HepG2 (cell line): ENCODE results near the gene JPT1. TPM values are rescaled to one million over a fixed set of nuclear protein-coding genes. Genes with fewer than 3 reads are reported as not detected.
A peak's percentile ranks its signal among the peaks of the same experiment; 100 is the strongest.

Experiments used
- CBX5 ChIP-seq: sonication (generic); formaldehyde crosslinking; IDR thresholded peaks from 2 replicates; pipeline ENCODE4 v1.4.0; 2020; ENCODE audit warnings: missing genetic modification reagents, borderline replicate concordance
- EED ChIP-seq: sonication (generic); formaldehyde crosslinking; IDR thresholded peaks from 2 replicates; pipeline ENCODE4 v1.5.0; 2020; ENCODE audit warnings: mild to moderate bottlenecking, missing genetic modification reagents
- KLF13 ChIP-seq: sonication (generic); formaldehyde crosslinking; IDR thresholded peaks from 2 replicates; pipeline ENCODE4 v1.4.0; 2020; ENCODE audit warnings: mild to moderate bottlenecking, missing genetic modification reagents
- LCORL ChIP-seq, 2 experiments: fragments of 450-650 bp in 1 of 2; sonication (generic) in 1 of 2; formaldehyde crosslinking in 1 of 2; IDR thresholded peaks; 2 replicates each; pipeline versions ENCODE4 v1.5.0 to v1.6.1; 2017 to 2020; ENCODE audit warnings: antibody characterized with exemption in 1 of 2, missing genetic modification reagents in 1 of 2
- MTA3 ChIP-seq: sonication (generic); formaldehyde crosslinking; IDR thresholded peaks from 2 replicates; pipeline ENCODE4 v1.4.0; 2020; ENCODE audit warnings: missing genetic modification reagents
- MXI1 ChIP-seq: IDR thresholded peaks from 3 replicates; pipeline ENCODE4 v1.6.1; 2012; ENCODE audit warnings: low read depth, low read length, inconsistent platforms, borderline replicate concordance
- RFX5 ChIP-seq: IDR thresholded peaks from 2 replicates; pipeline ENCODE4 v1.6.1; 2011; ENCODE audit warnings: low read depth, low read length, improper control_type of control experiment
- SP4 ChIP-seq: sonication (generic); formaldehyde crosslinking; IDR thresholded peaks from 2 replicates; pipeline ENCODE4 v1.8.1; 2023; ENCODE audit warnings: mild to moderate bottlenecking, missing genetic modification reagents
- SRY ChIP-seq: sonication (generic); formaldehyde crosslinking; IDR thresholded peaks from 2 replicates; pipeline ENCODE4 v1.8.0; 2022; ENCODE audit warnings: mild to moderate bottlenecking, missing genetic modification reagents
- U2AF2 ChIP-seq: fragments of 200-400 bp; formaldehyde crosslinking; IDR thresholded peaks from 2 replicates; pipeline ENCODE4 v1.6.1; 2017; ENCODE audit warnings: low read depth, mild to moderate bottlenecking, low read length
- ZBTB21 ChIP-seq: sonication (generic); formaldehyde crosslinking; IDR thresholded peaks from 2 replicates; pipeline ENCODE4 v1.4.0; 2020; ENCODE audit warnings: missing genetic modification reagents
- ZBTB38 ChIP-seq: sonication (generic); formaldehyde crosslinking; IDR thresholded peaks from 2 replicates; pipeline ENCODE4 v1.5.1; 2020; ENCODE audit warnings: mild to moderate bottlenecking, missing genetic modification reagents
- ZNF337 ChIP-seq: sonication (generic); formaldehyde crosslinking; IDR thresholded peaks from 2 replicates; pipeline ENCODE4 v1.5.1; 2020; ENCODE audit warnings: missing genetic modification reagents, low read depth, mild to moderate bottlenecking, borderline replicate concordance
- ZNF709 ChIP-seq: sonication (generic); formaldehyde crosslinking; IDR thresholded peaks from 2 replicates; pipeline ENCODE4 v1.5.0; 2020; ENCODE audit warnings: mild to moderate bottlenecking, missing genetic modification reagents
- polyA plus RNA-seq, 8 experiments: library from polyadenylated mRNA; depleted of rRNA in 3 of 8; stranded (reverse) in 7 of 8; unstranded in 1 of 8; fragments of >200 nt; fragmentation: Illumina TruSeq in 4 of 8; extraction: Trizol in 4 of 8; gene quantifications; 2 replicates each; pipeline versions ENCODE4 v1.2.1 to v1.2.3, GENCODE V29; 2011 to 2016; ENCODE audit warnings: low read depth in 4 of 8, missing spikeins in 1 of 8, mixed read lengths in 1 of 8; ENCODE audit not compliant: insufficient read depth in 1 of 8
- total RNA-seq, 5 experiments: library from RNA; depleted of rRNA; stranded (reverse); fragments of >200 nt; fragmentation: Illumina TruSeq; extraction: Trizol; gene quantifications; 2 replicates each; pipeline ENCODE4 v1.2.3, GENCODE V29; 2016; ENCODE audit warnings: low read depth in 1 of 5
- TF ChIP-seq, protein P1 (sequence below), 2 experiments: fragments of 450-650 bp in 1 of 2; sonication (generic) in 1 of 2; formaldehyde crosslinking; IDR thresholded peaks; 2 replicates each; pipeline versions ENCODE4 v1.5.0 to v1.8.0; 2020 to 2022; ENCODE audit warnings: mild to moderate bottlenecking in 1 of 2, missing genetic modification reagents in 1 of 2
- TF ChIP-seq, protein P2 (sequence below): sonication (generic); formaldehyde crosslinking; IDR thresholded peaks from 2 replicates; pipeline ENCODE4 v1.4.0; 2020; ENCODE audit warnings: mild to moderate bottlenecking, low read depth, missing genetic modification reagents
- TF ChIP-seq, protein P3 (sequence below): sonication (generic); formaldehyde crosslinking; IDR thresholded peaks from 2 replicates; pipeline ENCODE4 v1.5.1; 2020; ENCODE audit warnings: mild to moderate bottlenecking, moderate library complexity, missing genetic modification reagents
- TF ChIP-seq, protein P4 (sequence below): sonication (generic); formaldehyde crosslinking; IDR thresholded peaks from 2 replicates; pipeline ENCODE4 v1.5.1; 2020; ENCODE audit warnings: mild to moderate bottlenecking, missing genetic modification reagents, borderline replicate concordance

The JPT1 gene
- total and polyA plus RNA-seq, 2 of the 13 experiments (the other 11 are each of a cell fraction or from before 2014, with no cell fraction given): 43.3 to 256 TPM

DNA sequence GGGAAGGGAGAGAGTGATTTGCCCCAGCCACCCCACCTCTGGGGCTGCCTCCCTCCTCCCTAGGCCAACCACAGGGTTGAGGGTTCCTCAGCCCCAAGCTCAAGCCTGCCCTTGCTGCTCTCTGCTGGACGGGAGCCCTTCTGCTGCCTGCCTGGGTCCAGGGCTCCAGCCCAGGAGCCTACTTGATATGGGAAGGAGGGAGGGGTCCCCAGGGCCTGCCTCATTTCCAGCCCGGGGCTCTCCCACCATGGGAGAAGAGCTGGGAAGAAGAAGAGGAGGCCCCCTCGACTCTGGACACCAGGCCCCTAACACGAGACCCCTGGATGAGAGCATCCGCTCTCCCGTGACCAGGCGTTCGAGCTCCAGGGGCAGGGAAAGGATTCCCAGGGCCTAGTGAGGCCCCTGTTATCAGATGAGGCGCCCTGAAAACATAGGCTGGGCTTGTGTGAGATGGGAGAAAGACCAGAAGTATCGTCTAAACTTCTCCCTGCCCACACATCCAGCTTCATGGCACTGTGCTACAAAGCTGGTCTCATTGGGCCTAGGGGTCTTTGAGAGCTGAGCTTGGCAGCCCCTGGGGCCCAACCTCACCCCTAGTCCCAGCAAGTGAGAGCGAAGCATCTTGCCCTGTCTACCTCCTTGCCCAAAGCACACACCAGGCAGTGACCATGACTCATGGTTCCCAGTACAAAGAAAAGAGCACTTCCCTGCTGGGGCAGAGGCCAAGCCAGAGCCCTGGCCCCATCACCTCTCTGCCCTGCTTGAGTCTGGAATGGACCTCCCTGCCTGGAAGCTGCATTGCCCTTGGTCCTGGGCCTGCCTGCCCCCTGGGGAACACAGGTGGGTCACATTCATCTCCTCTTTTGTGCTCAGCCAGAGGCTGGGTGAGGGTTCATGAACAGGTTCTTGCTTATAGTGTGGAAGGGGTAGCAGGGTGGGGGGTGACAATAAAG, 65.6 kb downstream of the JPT1 start (continued):
- TF ChIP-seq SRY (CRISPR knock-in tag): 0 out of 2 replicates have a peak, but pooled peaks have one; percentile 28
- TF ChIP-seq ZNF709: no peak
- TF ChIP-seq LCORL (IDR thresholded peaks at IDR 0.05): no peak
- TF ChIP-seq LCORL (CRISPR knock-in tag; IDR thresholded peaks at IDR 0.05): peak; percentile 77
- no peak for TF ChIP-seq ZBTB21 (CRISPR knock-in tag)
- TF ChIP-seq, protein P1, sequence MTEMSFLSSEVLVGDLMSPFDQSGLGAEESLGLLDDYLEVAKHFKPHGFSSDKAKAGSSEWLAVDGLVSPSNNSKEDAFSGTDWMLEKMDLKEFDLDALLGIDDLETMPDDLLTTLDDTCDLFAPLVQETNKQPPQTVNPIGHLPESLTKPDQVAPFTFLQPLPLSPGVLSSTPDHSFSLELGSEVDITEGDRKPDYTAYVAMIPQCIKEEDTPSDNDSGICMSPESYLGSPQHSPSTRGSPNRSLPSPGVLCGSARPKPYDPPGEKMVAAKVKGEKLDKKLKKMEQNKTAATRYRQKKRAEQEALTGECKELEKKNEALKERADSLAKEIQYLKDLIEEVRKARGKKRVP (CRISPR knock-in tag; IDR thresholded peaks at IDR 0.05): no peak
- TF ChIP-seq SP4 (CRISPR knock-in tag): peak; percentile 41; the same call in 1 of the 2 replicates
- no peak for TF ChIP-seq U2AF2
- 0 out of 2 replicates have a peak, but pooled peaks have one; percentile 14 for TF ChIP-seq ZBTB38
- 0 out of 2 replicates have a peak, but pooled peaks have one; percentile 3 for TF ChIP-seq RFX5
- TF ChIP-seq CBX5: no peak
- TF ChIP-seq MTA3 (CRISPR knock-in tag): no peak
- no peak for TF ChIP-seq KLF13
- 0 out of 2 replicates have a peak, but pooled peaks have one; percentile 27 for TF ChIP-seq EED (CRISPR knock-in tag)
- 0 out of 3 replicates have a peak, but pooled peaks have one; percentile 14 for TF ChIP-seq MXI1
- TF ChIP-seq, protein P2, sequence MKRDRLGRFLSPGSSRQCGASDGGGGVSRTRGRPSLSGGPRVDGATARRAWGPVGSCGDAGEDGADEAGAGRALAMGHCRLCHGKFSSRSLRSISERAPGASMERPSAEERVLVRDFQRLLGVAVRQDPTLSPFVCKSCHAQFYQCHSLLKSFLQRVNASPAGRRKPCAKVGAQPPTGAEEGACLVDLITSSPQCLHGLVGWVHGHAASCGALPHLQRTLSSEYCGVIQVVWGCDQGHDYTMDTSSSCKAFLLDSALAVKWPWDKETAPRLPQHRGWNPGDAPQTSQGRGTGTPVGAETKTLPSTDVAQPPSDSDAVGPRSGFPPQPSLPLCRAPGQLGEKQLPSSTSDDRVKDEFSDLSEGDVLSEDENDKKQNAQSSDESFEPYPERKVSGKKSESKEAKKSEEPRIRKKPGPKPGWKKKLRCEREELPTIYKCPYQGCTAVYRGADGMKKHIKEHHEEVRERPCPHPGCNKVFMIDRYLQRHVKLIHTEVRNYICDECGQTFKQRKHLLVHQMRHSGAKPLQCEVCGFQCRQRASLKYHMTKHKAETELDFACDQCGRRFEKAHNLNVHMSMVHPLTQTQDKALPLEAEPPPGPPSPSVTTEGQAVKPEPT (CRISPR knock-in tag): no peak
- TF ChIP-seq, protein P3, sequence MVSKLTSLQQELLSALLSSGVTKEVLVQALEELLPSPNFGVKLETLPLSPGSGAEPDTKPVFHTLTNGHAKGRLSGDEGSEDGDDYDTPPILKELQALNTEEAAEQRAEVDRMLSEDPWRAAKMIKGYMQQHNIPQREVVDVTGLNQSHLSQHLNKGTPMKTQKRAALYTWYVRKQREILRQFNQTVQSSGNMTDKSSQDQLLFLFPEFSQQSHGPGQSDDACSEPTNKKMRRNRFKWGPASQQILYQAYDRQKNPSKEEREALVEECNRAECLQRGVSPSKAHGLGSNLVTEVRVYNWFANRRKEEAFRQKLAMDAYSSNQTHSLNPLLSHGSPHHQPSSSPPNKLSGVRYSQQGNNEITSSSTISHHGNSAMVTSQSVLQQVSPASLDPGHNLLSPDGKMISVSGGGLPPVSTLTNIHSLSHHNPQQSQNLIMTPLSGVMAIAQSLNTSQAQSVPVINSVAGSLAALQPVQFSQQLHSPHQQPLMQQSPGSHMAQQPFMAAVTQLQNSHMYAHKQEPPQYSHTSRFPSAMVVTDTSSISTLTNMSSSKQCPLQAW (CRISPR knock-in tag): peak; percentile 75
- TF ChIP-seq, protein P4, sequence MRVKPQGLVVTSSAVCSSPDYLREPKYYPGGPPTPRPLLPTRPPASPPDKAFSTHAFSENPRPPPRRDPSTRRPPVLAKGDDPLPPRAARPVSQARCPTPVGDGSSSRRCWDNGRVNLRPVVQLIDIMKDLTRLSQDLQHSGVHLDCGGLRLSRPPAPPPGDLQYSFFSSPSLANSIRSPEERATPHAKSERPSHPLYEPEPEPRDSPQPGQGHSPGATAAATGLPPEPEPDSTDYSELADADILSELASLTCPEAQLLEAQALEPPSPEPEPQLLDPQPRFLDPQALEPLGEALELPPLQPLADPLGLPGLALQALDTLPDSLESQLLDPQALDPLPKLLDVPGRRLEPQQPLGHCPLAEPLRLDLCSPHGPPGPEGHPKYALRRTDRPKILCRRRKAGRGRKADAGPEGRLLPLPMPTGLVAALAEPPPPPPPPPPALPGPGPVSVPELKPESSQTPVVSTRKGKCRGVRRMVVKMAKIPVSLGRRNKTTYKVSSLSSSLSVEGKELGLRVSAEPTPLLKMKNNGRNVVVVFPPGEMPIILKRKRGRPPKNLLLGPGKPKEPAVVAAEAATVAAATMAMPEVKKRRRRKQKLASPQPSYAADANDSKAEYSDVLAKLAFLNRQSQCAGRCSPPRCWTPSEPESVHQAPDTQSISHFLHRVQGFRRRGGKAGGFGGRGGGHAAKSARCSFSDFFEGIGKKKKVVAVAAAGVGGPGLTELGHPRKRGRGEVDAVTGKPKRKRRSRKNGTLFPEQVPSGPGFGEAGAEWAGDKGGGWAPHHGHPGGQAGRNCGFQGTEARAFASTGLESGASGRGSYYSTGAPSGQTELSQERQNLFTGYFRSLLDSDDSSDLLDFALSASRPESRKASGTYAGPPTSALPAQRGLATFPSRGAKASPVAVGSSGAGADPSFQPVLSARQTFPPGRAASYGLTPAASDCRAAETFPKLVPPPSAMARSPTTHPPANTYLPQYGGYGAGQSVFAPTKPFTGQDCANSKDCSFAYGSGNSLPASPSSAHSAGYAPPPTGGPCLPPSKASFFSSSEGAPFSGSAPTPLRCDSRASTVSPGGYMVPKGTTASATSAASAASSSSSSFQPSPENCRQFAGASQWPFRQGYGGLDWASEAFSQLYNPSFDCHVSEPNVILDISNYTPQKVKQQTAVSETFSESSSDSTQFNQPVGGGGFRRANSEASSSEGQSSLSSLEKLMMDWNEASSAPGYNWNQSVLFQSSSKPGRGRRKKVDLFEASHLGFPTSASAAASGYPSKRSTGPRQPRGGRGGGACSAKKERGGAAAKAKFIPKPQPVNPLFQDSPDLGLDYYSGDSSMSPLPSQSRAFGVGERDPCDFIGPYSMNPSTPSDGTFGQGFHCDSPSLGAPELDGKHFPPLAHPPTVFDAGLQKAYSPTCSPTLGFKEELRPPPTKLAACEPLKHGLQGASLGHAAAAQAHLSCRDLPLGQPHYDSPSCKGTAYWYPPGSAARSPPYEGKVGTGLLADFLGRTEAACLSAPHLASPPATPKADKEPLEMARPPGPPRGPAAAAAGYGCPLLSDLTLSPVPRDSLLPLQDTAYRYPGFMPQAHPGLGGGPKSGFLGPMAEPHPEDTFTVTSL (CRISPR knock-in tag): peak; percentile 68; the same call in 1 of the 2 replicates
- 0 out of 2 replicates have a peak, but pooled peaks have one; percentile 33 for TF ChIP-seq ZNF337 (CRISPR knock-in tag)
